ENCODE measurements around the gene CDH11.

GRCh38 chr16:65005696-65006095, 116.2 kb downstream of the CDH11 start:
- TF ChIP-seq CTCF (IDR thresholded peaks at IDR 0.05) = no peak
- TF ChIP-seq POLR2A (IDR thresholded peaks at IDR 0.05) = no peak
- no peak for TF ChIP-seq POLR2AphosphoS5 (IDR thresholded peaks at IDR 0.05)

Data from sigmoid colon (tissue), 4 donors.